ENCODE measurements around the gene PTPRD. TPM values are rescaled to one million over a fixed set of nuclear protein-coding genes. Genes with fewer than 3 reads are reported as not detected.

PTPRD gene
- total RNA-seq, 1 experiment from 2014 or later = 32.5 TPM

GRCh38 chr9:10250219-10250618 is 362.6 kb downstream of the PTPRD start:
- Histone ChIP-seq H2BK15ac (ENCODE audit: low read depth, low read length) (no peak overlapping the region), H4K20me1 (ENCODE audit: control insufficient read depth, insufficient read depth, insufficient read length) (no peaks in the 10 kb centered on the region), H3K27ac (ENCODE audit: insufficient read length, low read depth, low read length) (no peak overlapping the region), H2BK12ac (ENCODE audit: insufficient read length, low read depth, low read length) (no peak overlapping the region), H4K8ac (replicated peaks; ENCODE audit: insufficient read length, low read depth, low read length) (no peak overlapping the region), H2BK20ac (ENCODE audit: low read depth, low read length, poor library complexity, severe bottlenecking) (no peak overlapping the region), H3K23ac (ENCODE audit: insufficient read length, low read depth, low read length) (no peak overlapping the region), H3K56ac (ENCODE audit: insufficient read length, low read depth, low read length) (no peak overlapping the region), H3K14ac (ENCODE audit: insufficient read depth, low read length) (no peak overlapping the region), H3K79me1 (ENCODE audit: insufficient read depth, low read depth, low read length, poor library complexity, severe bottlenecking) (no peaks in the 10 kb centered on the region), H2AFZ (ENCODE audit: low read length) (no peak overlapping the region), H3K9ac (ENCODE audit: extremely low read depth, insufficient read length, low read length) (no peak overlapping the region), H3K27me3 (ENCODE audit: insufficient read depth, low read length) (no peaks in the 10 kb centered on the region), H4K91ac (ENCODE audit: insufficient read length, low read depth, low read length) (no peak overlapping the region), H3K9me3 (ENCODE audit: control insufficient read depth, low read depth, low read length) (no peaks in the 10 kb centered on the region), H2BK5ac (ENCODE audit: insufficient read length, low read length) (no peak overlapping the region), H3K4me2 (ENCODE audit: insufficient read depth, insufficient read length, low read length) (no peak overlapping the region), H4K5ac (ENCODE audit: insufficient read length, low read depth, low read length) (no peak overlapping the region), H3K23me2 (ENCODE audit: insufficient read length, low read depth, low read length, poor library complexity, severe bottlenecking) (no peaks in the 10 kb centered on the region), H3T11ph (ENCODE audit: low read length) (no peak overlapping the region), H3K4me1 (ENCODE audit: insufficient read depth, low read length) (no peaks in the 10 kb centered on the region), H3K4ac (ENCODE audit: low read depth, low read length) (no peak overlapping the region), H3K18ac (ENCODE audit: insufficient read length, low read depth, low read length) (no peak overlapping the region), H2BK120ac (ENCODE audit: low read depth, low read length, poor library complexity, severe bottlenecking) (no peak overlapping the region), H3K79me2 (ENCODE audit: insufficient read depth, low read length) (no peaks in the 10 kb centered on the region), H2AK5ac (ENCODE audit: insufficient read length, low read length) (no peak overlapping the region)
- Mint-ChIP-seq H3K9me3 (no peaks in the 10 kb centered on the region), H3K4me3 (no peak overlapping the region), H3K27ac (no peak overlapping the region), H3K4me1 (0 out of 4 replicates have a peak, but pooled peaks cover 0 to 3% of the 10 kb centered on the region in 2 experiments), H3K27me3 (ENCODE audit: low read depth) (no peaks in the 10 kb centered on the region), H3K36me3 (ENCODE audit: insufficient read depth in 1 of 3, low read depth in 3 of 3) (no peaks in the 10 kb centered on the region)
- DNase-seq = no peak
- TF ChIP-seq CTCF (conservative IDR thresholded peaks at IDR 0.05) = no peak
- no CpG with 5 or more reads among the region's 1 CpG for WGBS (ENCODE audit: extremely low coverage, insufficient read length, low lambda C conversion rate)

All from H9 (cell line).